A549 treated with AZD2906 at 1 μM for 4 hours (cell line): ENCODE measurements around the gene GLDC. TPM values are rescaled to one million over a fixed set of nuclear protein-coding genes. Genes with fewer than 3 reads are reported as not detected.

ENCODE experiments used
- total RNA-seq: library from RNA; stranded (reverse); fragments of 200-300 nt; extraction: Qiagen RNA extraction; gene quantifications from 5 replicates; pipeline ENCODE4 v1.2.3, GENCODE V29; 2022

GLDC gene
- 10.7 to 13.9 TPM (median 12.2 TPM) in 5 replicates for total RNA-seq

DNA sequence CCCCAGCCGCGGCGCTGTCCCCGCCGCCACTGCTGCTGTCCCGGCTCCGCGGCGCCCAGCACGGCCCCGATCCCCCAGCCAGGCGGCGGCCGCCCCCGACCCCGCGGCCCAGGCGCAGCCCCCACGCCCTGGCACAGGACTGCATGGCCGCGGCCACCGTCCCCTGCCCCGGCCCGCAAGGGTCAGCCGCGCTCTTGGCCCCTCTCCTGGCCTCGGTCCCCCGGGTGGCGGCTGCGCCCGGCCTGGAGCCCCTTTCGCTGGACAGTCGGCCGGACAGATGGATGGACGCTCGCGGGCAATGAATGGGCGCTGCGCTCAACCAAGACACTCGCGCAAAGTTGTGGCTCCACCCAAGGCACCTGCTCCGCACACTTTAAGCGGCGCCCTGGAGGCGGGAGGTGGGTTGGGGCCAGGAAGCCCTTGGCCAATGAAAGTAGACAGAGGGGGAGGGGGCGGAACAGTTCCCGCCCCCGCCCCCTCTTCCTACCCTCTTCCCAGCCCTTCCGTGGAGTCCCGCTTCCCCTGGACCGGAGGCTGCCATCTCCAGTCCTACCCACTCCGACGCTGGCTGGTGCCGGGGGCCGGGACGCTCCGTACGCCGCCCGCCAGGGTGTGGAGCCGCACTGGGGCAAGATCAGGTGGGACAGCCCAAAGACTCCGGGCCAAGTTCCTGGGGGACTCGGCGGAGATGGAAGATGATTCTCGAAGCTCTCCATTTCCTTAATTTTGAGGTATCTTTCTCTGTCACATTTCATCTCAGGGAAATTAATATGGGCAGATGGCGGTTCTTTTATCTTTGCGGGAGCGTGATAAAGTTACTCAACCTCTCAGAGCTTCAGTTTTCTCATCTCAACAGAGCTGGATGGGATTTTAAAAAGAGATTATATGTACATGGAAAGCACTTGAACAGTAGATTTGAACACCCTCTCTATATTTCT, at the start of gene GLDC:
TSS of gene GLDC (minus strand) at position 375 of the 938 bp plus-strand sequence. CDS start at position 145, 230 bp downstream.

Other genes with a start within 250 kb of the GLDC start
- gene UHRF2, start 232.5 kb downstream of the GLDC start, total RNA-seq = 23.0 to 28.1 TPM (median 27.6 TPM) in 5 replicates
- gene KDM4C, start 112.2 kb upstream of the GLDC start, total RNA-seq = 8.1 to 9.0 TPM (median 8.5 TPM) in 5 replicates